Esophagus muscularis mucosa (tissue), 4 donors: ENCODE measurements around the gene SETD7.

Experiments
- CTCF ChIP-seq, 3 experiments: fragments of 200-600 bp in 2 of 3; fragments of 450-650 bp in 1 of 3; sonication (generic) in 2 of 3; IDR thresholded peaks; one replicate each; pipeline ENCODE4 v1.5.1; 2017 to 2019; ENCODE audit warnings: antibody characterized with exemption in 3 of 3, mild to moderate bottlenecking in 2 of 3, moderate library complexity in 1 of 3
- EP300 ChIP-seq: sonication (generic); formaldehyde crosslinking; IDR thresholded peaks from one replicate; pipeline ENCODE4 v1.6.1; 2017; ENCODE audit warnings: antibody characterized with exemption
- POLR2A ChIP-seq: fragments of 450-650 bp; IDR thresholded peaks from one replicate; pipeline ENCODE4 v1.6.1; 2017; ENCODE audit warnings: antibody characterized with exemption, moderate library complexity, mild to moderate bottlenecking, low read depth

DNA sequence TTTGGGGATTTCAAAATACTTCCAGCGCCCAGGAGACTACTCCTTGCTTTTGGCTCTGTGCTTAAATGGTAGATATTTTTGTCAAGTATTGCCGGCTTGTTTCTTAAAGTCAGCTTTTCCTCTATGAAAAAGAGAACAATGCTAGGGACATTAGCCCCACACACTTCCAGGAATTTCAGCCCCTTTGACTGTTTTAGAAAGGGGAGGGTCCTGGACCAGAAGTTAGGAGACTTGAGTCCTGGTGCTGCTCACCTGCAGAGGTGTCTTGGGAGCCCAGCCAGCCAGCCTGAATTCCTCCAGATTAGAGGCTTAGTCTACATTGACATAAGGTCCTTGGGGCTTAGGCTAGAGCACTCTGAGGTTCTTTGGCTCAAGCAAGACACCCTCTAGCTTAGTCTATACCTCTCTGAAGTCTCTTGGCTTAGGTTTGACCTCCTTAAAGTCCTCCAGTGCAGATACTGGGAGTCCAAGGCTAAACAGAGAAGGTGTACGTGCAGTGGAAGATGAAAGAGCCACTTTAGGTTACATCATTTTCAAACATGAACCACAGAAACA is 1.6 kb upstream of the SETD7 start:
- TF ChIP-seq CTCF (IDR thresholded peaks at IDR 0.05) (no peak), EP300 (no peak), POLR2A (no peak)
